Psoas muscle (tissue), 8 donors: ENCODE data around the gene CIDEB. TPM values are rescaled to one million over a fixed set of nuclear protein-coding genes. Genes with fewer than 3 reads are reported as not detected.

Experiments
- ATAC-seq, 4 donors: fragments of 200-7000 bp; cut with Tn5 transposase; one replicate each; pipeline ENCODE4 v1.9.1; 2020; ENCODE audit warnings: moderate library complexity in 3 of 4, mild to moderate bottlenecking in 2 of 4
- DNase-seq, 2 donors: peaks; one replicate each; pipeline ENCODE4 v3.0.0-alpha.2; 2020
- H3K27ac ChIP-seq: fragments of 200-600 bp; one replicate; pipeline ENCODE4 v1.8.0; 2022
- H3K27me3 ChIP-seq, 3 donors: fragments of 200-600 bp in 1 of 3; one replicate each; pipeline versions ENCODE4 v1.6.1 to v1.8.0; 2013 to 2022; ENCODE audit warnings: low read length in 2 of 3, mild to moderate bottlenecking in 2 of 3, moderate library complexity in 1 of 3; ENCODE audit not compliant: insufficient read depth in 3 of 3
- H3K36me3 ChIP-seq, 2 donors: fragments of 200-600 bp in 1 of 2; one replicate each; pipeline versions ENCODE4 v1.6.1 to v1.8.0; 2013 to 2022; ENCODE audit warnings: low read depth in 1 of 2, mild to moderate bottlenecking in 1 of 2, moderate library complexity in 1 of 2; ENCODE audit not compliant: insufficient read depth in 1 of 2
- H3K4me1 ChIP-seq: fragments of 200-600 bp; one replicate; pipeline ENCODE4 v1.8.0; 2022
- H3K4me3 ChIP-seq: fragments of 200-600 bp; one replicate; pipeline ENCODE4 v1.8.0; 2022; ENCODE audit warnings: mild to moderate bottlenecking
- H3K9me3 ChIP-seq: fragments of 200-600 bp; one replicate; pipeline ENCODE4 v1.8.0; 2022
- WGBS, 3 donors: extraction: QIAGEN DNeasy Blood & Tissue Kit; methylation state at CpG; one replicate each; pipeline versions ENCODE4 v1.1.6 to v1.1.7; 2013; 5-methylcytosine and 5-hydroxymethylcytosine counted together
- intact Hi-C, 2 donors: fragments of 100-400 bp; cut with DNase I; formaldehyde crosslinking; loops; one replicate each; pipeline versions ENCODE4 v1.11.0 to v1.14.2; 2022
- polyA plus RNA-seq, 3 donors: library from polyadenylated mRNA; stranded (reverse); fragments of 200-250 nt; gene quantifications; one replicate each; pipeline ENCODE4 v1.2.3, GENCODE V29; 2013
- total RNA-seq, 4 donors: library from RNA; stranded (reverse); fragmentation: NEBNext Ultra II Directional in 2 of 4; extraction: Animal tissue kit (Norgen Biotek cat#: 25700) in 2 of 4; gene quantifications; one replicate each; pipeline versions ENCODE4 v1.2.1 to v1.2.4, GENCODE V29; 2021 to 2023
- TF ChIP-seq, protein P1 (sequence below): fragments of 200-600 bp; IDR thresholded peaks from one replicate; pipeline ENCODE4 v1.8.0; 2022; ENCODE audit warnings: antibody characterized with exemption
- donor health status: healthy with polysubstance abuse.
- donor health status: DM: no; HTN: no; CAD: no; lungs with moderate emphysema.
- donor health status: Bipolar disorder and iron deficiency.
- donor health status: healthy.
- donor health status: DM: yes; HTN: yes; CAD: no.
- donor health status: DM: no; HTN: no; CAD: no.
- donor health status: DM: no; HTN: no; CAD: no.
- donor health status: DM: yes; HTN: yes; CAD: no.

The CIDEB gene
- total and polyA plus RNA-seq, 7 donors = 0.95 to 2.5 (median 1.7) TPM

DNA sequence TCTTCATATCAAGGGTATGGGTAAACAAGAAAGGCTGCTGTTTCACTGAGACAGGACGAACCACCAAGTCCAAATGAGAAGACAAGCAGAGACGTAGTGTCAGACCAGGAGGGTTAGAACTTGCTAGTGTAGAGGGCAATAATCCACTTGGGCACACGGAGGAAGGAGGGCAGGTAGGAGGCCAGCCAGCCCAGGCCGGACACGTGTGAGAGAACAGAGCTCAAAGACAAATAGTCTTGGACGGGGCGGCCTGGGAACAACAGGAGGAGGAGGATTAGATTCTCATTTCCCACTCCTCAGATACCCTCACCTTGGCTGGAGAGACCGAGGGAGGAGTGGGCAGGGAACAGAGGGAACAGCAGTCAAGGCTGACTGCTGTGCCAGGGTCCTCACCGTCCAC lies 17.0 kb downstream of the CIDEB start:
- Histone ChIP-seq H3K4me3 (no peak overlapping the region), H3K36me3 (peaks cover 0 to 52% of the 10 kb centered on the region in 2 donors), H3K9me3 (no peaks in the 10 kb centered on the region), H3K27me3 (no peaks in the 10 kb centered on the region), H3K4me1 (no peaks in the 10 kb centered on the region), H3K27ac (no peak overlapping the region)
- WGBS, 3 donors = 85 to 90% (median 89%) methylated on average over 9 of the region's 9 CpGs
- TF ChIP-seq, protein P1, sequence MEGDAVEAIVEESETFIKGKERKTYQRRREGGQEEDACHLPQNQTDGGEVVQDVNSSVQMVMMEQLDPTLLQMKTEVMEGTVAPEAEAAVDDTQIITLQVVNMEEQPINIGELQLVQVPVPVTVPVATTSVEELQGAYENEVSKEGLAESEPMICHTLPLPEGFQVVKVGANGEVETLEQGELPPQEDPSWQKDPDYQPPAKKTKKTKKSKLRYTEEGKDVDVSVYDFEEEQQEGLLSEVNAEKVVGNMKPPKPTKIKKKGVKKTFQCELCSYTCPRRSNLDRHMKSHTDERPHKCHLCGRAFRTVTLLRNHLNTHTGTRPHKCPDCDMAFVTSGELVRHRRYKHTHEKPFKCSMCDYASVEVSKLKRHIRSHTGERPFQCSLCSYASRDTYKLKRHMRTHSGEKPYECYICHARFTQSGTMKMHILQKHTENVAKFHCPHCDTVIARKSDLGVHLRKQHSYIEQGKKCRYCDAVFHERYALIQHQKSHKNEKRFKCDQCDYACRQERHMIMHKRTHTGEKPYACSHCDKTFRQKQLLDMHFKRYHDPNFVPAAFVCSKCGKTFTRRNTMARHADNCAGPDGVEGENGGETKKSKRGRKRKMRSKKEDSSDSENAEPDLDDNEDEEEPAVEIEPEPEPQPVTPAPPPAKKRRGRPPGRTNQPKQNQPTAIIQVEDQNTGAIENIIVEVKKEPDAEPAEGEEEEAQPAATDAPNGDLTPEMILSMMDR = no peak
- no peak for DNase-seq
- intact Hi-C loops = no loop called here
- no peak for ATAC-seq

DNA sequence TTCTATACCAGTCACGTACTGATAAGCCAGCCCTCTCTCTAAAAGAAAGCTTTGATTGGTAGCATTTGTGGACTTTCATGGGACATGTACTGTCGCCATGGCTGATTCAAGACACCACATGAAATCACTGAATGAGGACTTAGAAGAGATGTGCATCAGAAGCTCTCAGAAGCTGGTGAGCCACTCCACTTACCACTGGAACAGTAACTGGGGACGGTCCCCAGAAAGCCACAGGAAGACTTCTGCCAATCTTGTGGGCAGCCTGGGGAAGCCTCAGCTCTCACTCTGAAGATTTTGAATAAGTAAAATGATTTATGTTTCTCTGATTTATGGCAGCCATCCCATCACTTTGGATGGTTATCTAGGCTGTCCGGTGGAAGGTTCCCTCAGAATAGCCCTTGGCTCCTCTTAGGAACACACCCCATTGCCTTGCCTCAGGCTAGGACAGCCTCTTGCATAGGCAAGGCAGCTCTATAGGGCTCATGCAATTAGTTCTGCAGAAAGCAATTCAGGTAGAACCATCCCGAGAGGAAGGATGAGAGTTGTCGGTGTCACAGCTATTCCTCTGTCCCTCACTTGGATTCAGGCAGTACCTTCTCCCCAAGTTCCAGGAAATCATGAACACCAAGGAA lies 18.0 kb downstream of the CIDEB start:
- TF ChIP-seq, protein P1 = no peak
- H3K4me3 ChIP-seq = no peak overlapping the region
- H3K9me3 ChIP-seq = no peaks in the 10 kb centered on the region
- H3K27ac ChIP-seq = no peak overlapping the region
- no peak for ATAC-seq
- no peaks in the 10 kb centered on the region for H3K4me1 ChIP-seq
- H3K36me3 ChIP-seq = peaks cover 0 to 42% of the 10 kb centered on the region in 2 donors
- no peaks in the 10 kb centered on the region for H3K27me3 ChIP-seq
- WGBS, 3 donors = 75 to 81% (median 80%) methylated on average over 6 of the region's 6 CpGs
- no peak for DNase-seq
- intact Hi-C loops = no loop called here

DNA sequence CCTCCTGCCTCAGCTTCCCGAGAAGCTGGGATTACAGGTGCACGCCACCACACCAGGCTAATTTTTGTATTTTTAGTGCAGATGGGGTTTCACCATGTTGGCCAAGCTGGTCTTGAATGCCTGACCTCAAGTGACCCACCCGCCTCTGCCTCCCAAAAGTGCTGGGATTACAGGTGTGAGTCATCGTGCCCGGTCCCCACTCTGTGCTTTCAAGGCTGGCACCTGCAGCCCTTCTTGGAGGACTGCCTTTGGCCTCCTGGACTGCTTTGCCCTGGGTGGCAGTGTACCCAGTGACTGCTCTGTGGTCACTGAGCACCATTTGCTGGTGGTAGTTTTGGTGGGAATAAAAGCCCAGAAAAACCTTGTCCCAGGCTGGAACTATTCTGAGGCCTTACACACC lies 20.8 kb downstream of the CIDEB start:
- WGBS, 3 donors = 83 to 89% (median 83%) methylated on average over 5 of the region's 5 CpGs
- no peaks in the 10 kb centered on the region for H3K9me3 ChIP-seq
- intact Hi-C loops = no loop called here
- H3K36me3 ChIP-seq = peaks cover 0 to 28% of the 10 kb centered on the region in 2 donors
- H3K4me3 ChIP-seq = no peak overlapping the region
- no peaks in the 10 kb centered on the region for H3K4me1 ChIP-seq
- TF ChIP-seq, protein P1 = no peak
- H3K27ac ChIP-seq = no peak overlapping the region
- no peaks in the 10 kb centered on the region for H3K27me3 ChIP-seq
- peak in 1 of 4 donors; percentile 32 for ATAC-seq
- DNase-seq = no peak

DNA sequence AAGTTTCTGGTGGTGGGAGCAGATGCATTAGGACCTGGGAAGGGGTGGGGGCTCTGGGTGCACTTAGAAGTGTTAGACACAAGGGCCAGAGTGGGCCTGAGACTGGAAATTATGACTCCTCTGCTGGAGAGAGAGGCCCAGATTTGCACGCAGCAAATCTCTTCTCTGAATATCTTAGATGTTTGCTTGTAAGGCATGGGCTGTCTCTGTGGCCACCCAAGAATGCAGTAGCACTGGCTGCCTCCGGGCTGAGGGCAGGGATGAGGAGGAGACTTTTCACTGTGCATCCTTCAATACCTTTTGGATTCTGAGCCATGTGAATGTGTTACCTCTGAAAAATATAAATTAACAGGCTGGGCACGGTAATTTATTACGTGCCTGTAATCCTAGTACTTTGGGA lies 22.4 kb downstream of the CIDEB start:
- H3K9me3 ChIP-seq = no peaks in the 10 kb centered on the region
- no peak overlapping the region for H3K4me3 ChIP-seq
- no peaks in the 10 kb centered on the region for H3K27me3 ChIP-seq
- WGBS, 3 donors = 73 to 78% (median 75%) methylated on average over 4 of the region's 4 CpGs
- H3K36me3 ChIP-seq = peaks cover 0 to 12% of the 10 kb centered on the region in 2 donors
- no peak for DNase-seq
- ATAC-seq = no peak
- H3K4me1 ChIP-seq = no peaks in the 10 kb centered on the region
- intact Hi-C loops = no loop called here
- H3K27ac ChIP-seq = no peak overlapping the region
- TF ChIP-seq, protein P1 = no peak

DNA sequence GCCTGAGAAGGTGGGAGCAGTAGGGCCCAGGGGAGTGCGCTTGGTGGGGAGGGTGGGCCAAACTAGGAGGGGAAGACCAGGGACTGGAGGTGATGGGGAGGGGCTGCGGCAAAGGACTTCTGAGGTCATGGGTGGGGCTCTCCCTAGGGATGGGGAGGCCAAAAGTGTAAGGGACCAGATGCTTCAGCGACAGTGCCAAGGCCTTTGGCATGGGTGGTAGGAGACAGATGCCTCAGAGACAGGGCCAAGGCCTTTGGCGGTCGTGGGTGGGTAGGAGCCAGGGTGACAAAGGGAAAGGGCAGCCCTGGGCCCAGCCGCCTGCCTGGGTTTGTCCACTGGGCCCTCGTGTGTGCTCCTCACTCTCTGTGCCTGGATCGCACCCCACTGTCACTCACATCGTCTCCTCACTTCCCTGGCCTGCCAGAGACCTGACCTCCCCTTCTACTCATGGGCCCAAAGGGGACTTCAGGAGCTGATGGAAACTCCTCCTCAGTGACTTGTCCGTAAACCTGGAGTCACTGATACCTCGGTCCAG lies 23.2 kb downstream of the CIDEB start:
- 39 to 50% (median 46%) methylated on average over 10 to 11 of the region's 11 CpGs for WGBS, 3 donors
- intact Hi-C loops = no loop called here
- no peak overlapping the region for H3K27ac ChIP-seq
- no peak for DNase-seq
- TF ChIP-seq, protein P1 = no peak
- no peak for ATAC-seq
- no peaks in the 10 kb centered on the region for H3K9me3 ChIP-seq
- no peak overlapping the region for H3K4me3 ChIP-seq
- H3K36me3 ChIP-seq = peaks cover 0 to 4% of the 10 kb centered on the region in 2 donors
- no peaks in the 10 kb centered on the region for H3K27me3 ChIP-seq
- no peaks in the 10 kb centered on the region for H3K4me1 ChIP-seq
